Measurements from ENCODE around the gene MYADML2. TPM values are rescaled to one million over a fixed set of nuclear protein-coding genes. Genes with fewer than 3 reads are reported as not detected.

The MYADML2 gene
- total and polyA plus RNA-seq, 10 of the 15 experiments (the other 5 are each of a cell fraction or from before 2014, with no cell fraction given), result not detected

DNA sequence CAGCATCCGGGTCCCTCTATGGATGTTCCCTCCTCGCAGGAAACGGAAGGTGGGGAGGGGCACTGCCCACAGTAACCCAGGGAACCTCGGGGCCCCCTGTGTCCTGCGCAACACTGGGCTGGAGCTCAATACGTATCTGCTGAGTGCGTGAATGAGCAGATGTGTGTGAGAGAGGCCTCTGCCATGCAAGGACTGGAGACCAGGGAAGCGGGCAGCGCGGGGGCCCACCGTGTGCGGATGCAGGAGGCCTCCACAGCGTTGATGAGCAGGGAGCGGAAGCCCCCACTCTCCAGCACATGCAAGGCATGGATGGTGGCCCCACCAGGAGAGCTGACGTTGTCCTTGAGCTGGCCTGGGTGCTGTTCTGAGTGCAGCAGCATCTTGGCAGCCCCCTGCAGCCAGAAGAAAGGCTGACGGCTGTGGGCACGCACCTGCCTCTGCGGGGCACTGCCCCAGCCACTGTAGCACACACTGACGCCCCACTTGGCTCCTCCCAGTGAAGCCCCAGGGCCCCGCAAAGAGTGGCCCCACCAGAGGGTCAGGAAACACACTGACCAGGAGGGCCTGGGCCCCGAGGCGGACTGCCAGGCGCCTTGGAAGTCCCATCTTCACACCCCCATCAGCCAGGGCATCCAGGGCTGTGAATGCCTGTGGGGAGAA lies 12.8 kb downstream of the MYADML2 start:
- Histone ChIP-seq H3K4me2 (ENCODE audit: control insufficient read depth, insufficient read depth) (no peak overlapping the region), H3K27me3 (replicated peaks in 1 of 2; ENCODE audit: control insufficient read depth in 2 of 2, insufficient read depth in 2 of 2, low read length in 1 of 2) (no peaks in the 10 kb centered on the region), H3K36me3 (ENCODE audit: control insufficient read depth in 2 of 2, insufficient read depth in 2 of 2, low read length in 1 of 2) (peaks cover 0 to 2% of the 10 kb centered on the region in 2 experiments; a peak in 1 of 4 replicates), H3K9ac (ENCODE audit: control insufficient read depth, insufficient read depth, low read length) (no peak overlapping the region), H2AFZ (ENCODE audit: control insufficient read depth, low read depth, low read length) (no peak overlapping the region), H3K27ac (ENCODE audit: control insufficient read depth, insufficient read depth) (no peak overlapping the region), H3K9me3 (replicated peaks; ENCODE audit: control insufficient read depth, insufficient read depth, low read length) (no peaks in the 10 kb centered on the region), H4K20me1 (ENCODE audit: control insufficient read depth, insufficient read depth) (no peaks in the 10 kb centered on the region), H3K79me2 (ENCODE audit: control insufficient read depth, insufficient read depth, low read length) (peaks cover 10% of the 10 kb centered on the region), H3K4me3 (no peak overlapping the region), H3K4me1 (ENCODE audit: control insufficient read depth, insufficient read depth, low read length) (peaks cover 17% of the 10 kb centered on the region)
- DNase-seq (ENCODE audit: low read depth, low spot score), result no peak
- FAIRE-seq, result no peak
- ChIA-PET RAD21 (ENCODE audit: unreplicated experiment) (no interaction called here), SMC1A (ENCODE audit: uncharacterized antibody, unreplicated experiment) (interaction anchor here (1.0 kb wide), 1 partner anchor 19 kb away, joined by 3 read pairs; no protein-coding TSS in a partner anchor), CTCF (no interaction called here), POLR2A (no interaction called here)
- in situ Hi-C loops (cut with MboI), result no loop called here
- intact Hi-C loops (cut with micrococcal nuclease; ENCODE audit: unreplicated experiment), result no loop called here
- 77% methylated on average over 23 of the region's 23 CpGs for WGBS (ENCODE audit: insufficient coverage, insufficient replicate concordance, low lambda C conversion rate, missing lambda C conversion rate)
- no peak for ATAC-seq
- no TSS peak for BruUV-seq (replicated peaks)
- TF ChIP-seq, protein P1, sequence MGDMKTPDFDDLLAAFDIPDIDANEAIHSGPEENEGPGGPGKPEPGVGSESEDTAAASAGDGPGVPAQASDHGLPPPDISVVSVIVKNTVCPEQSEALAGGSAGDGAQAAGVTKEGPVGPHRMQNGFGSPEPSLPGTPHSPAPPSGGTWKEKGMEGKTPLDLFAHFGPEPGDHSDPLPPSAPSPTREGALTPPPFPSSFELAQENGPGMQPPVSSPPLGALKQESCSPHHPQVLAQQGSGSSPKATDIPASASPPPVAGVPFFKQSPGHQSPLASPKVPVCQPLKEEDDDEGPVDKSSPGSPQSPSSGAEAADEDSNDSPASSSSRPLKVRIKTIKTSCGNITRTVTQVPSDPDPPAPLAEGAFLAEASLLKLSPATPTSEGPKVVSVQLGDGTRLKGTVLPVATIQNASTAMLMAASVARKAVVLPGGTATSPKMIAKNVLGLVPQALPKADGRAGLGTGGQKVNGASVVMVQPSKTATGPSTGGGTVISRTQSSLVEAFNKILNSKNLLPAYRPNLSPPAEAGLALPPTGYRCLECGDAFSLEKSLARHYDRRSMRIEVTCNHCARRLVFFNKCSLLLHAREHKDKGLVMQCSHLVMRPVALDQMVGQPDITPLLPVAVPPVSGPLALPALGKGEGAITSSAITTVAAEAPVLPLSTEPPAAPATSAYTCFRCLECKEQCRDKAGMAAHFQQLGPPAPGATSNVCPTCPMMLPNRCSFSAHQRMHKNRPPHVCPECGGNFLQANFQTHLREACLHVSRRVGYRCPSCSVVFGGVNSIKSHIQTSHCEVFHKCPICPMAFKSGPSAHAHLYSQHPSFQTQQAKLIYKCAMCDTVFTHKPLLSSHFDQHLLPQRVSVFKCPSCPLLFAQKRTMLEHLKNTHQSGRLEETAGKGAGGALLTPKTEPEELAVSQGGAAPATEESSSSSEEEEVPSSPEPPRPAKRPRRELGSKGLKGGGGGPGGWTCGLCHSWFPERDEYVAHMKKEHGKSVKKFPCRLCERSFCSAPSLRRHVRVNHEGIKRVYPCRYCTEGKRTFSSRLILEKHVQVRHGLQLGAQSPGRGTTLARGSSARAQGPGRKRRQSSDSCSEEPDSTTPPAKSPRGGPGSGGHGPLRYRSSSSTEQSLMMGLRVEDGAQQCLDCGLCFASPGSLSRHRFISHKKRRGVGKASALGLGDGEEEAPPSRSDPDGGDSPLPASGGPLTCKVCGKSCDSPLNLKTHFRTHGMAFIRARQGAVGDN (IDR thresholded peaks at IDR 0.05), result no peak
- no peak for TF ChIP-seq HCFC1 (IDR thresholded peaks at IDR 0.05; ENCODE audit: low read length)
- TF ChIP-seq ATF3 (IDR thresholded peaks at IDR 0.05; ENCODE audit: borderline replicate concordance, extremely low read depth, low read depth, low read length), result no peak
- no peak for TF ChIP-seq JUND (IDR thresholded peaks at IDR 0.05; ENCODE audit: low read depth, low read length)
- TF ChIP-seq, protein P2, sequence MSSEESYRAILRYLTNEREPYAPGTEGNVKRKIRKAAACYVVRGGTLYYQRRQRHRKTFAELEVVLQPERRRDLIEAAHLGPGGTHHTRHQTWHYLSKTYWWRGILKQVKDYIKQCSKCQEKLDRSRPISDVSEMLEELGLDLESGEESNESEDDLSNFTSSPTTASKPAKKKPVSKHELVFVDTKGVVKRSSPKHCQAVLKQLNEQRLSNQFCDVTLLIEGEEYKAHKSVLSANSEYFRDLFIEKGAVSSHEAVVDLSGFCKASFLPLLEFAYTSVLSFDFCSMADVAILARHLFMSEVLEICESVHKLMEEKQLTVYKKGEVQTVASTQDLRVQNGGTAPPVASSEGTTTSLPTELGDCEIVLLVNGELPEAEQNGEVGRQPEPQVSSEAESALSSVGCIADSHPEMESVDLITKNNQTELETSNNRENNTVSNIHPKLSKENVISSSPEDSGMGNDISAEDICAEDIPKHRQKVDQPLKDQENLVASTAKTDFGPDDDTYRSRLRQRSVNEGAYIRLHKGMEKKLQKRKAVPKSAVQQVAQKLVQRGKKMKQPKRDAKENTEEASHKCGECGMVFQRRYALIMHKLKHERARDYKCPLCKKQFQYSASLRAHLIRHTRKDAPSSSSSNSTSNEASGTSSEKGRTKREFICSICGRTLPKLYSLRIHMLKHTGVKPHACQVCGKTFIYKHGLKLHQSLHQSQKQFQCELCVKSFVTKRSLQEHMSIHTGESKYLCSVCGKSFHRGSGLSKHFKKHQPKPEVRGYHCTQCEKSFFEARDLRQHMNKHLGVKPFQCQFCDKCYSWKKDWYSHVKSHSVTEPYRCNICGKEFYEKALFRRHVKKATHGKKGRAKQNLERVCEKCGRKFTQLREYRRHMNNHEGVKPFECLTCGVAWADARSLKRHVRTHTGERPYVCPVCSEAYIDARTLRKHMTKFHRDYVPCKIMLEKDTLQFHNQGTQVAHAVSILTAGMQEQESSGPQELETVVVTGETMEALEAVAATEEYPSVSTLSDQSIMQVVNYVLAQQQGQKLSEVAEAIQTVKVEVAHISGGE (CRISPR knock-in tag; IDR thresholded peaks at IDR 0.05), result no peak
- no peak for TF ChIP-seq EZH2 (IDR thresholded peaks at IDR 0.05; ENCODE audit: borderline replicate concordance, control insufficient read depth, low read depth, low read length)
- TF ChIP-seq SMC3 (IDR thresholded peaks at IDR 0.05; ENCODE audit: borderline replicate concordance, low read length), result no peak
- no peak for TF ChIP-seq CREB1 (IDR thresholded peaks at IDR 0.05; ENCODE audit: low read depth)
- TF ChIP-seq FOS (IDR thresholded peaks at IDR 0.05; ENCODE audit: borderline replicate concordance, extremely low read depth, insufficient read length), result no peak
- TF ChIP-seq ZBED1 (IDR thresholded peaks at IDR 0.05; ENCODE audit: borderline replicate concordance), result no peak
- TF ChIP-seq CBX3 (IDR thresholded peaks at IDR 0.05; ENCODE audit: borderline replicate concordance, low read depth), result no peak
- TF ChIP-seq E2F8 (IDR thresholded peaks at IDR 0.05; ENCODE audit: low read depth, partially characterized antibody), result no peak
- TF ChIP-seq POLR2A (IDR thresholded peaks at IDR 0.05; ENCODE audit: low read depth, low read length), result no peak; the same call in 1 of the 2 replicates

Measured in GM12878 (cell line).